K562 (cell line): Measurements from ENCODE around the gene MRPL40. TPM values are rescaled to one million over a fixed set of nuclear protein-coding genes. Genes with fewer than 3 reads are reported as not detected.
A peak's percentile ranks its signal among the peaks of the same experiment; 100 is the strongest.

Experiments
- ARID2 ChIP-seq: fragments of 450-650 bp; IDR thresholded peaks from 2 replicates; pipeline ENCODE4 v1.6.1; 2017; ENCODE audit warnings: antibody characterized with exemption, mild to moderate bottlenecking
- CXXC5 ChIP-seq: fragments of 250-450 bp; sonication (Bioruptor Pico); IDR thresholded peaks from 2 replicates; pipeline ENCODE4 v1.8.0; 2022; ENCODE audit warnings: inconsistent platforms, mild to moderate bottlenecking, moderate library complexity
- DPF2 ChIP-seq: fragments of 450-650 bp; IDR thresholded peaks from 2 replicates; pipeline ENCODE4 v1.6.1; 2016
- FOXK2 ChIP-seq, 2 experiments: fragments of 450-650 bp; IDR thresholded peaks in 1 of 2; conservative IDR thresholded peaks in 1 of 2; 2 replicates each; pipeline ENCODE4 v1.6.1; 2016; ENCODE audit warnings: low read depth in 2 of 2, mild to moderate bottlenecking in 1 of 2
- NCOA4 ChIP-seq: fragments of 450-650 bp; IDR thresholded peaks from 2 replicates; pipeline ENCODE4 v1.6.1; 2018; ENCODE audit warnings: mild to moderate bottlenecking; ENCODE audit not compliant: partially characterized antibody
- PCBP2 ChIP-seq: fragments of 200-400 bp; formaldehyde crosslinking; IDR thresholded peaks from 2 replicates; pipeline ENCODE4 v1.6.1; 2018; ENCODE audit warnings: low read length, low read depth, mild to moderate bottlenecking, moderate library complexity; ENCODE audit not compliant: poor library complexity, severe bottlenecking
- SIN3A ChIP-seq, 2 experiments: fragments of 150-350 bp in 1 of 2; IDR thresholded peaks; 2 replicates each; pipeline ENCODE4 v1.6.1; 2011 to 2016; ENCODE audit warnings: borderline replicate concordance in 2 of 2, low read depth in 2 of 2, low read length in 2 of 2, mild to moderate bottlenecking in 2 of 2, moderate library complexity in 2 of 2; ENCODE audit not compliant: control insufficient read depth in 1 of 2
- SIRT6 ChIP-seq: IDR thresholded peaks from one replicate; pipeline ENCODE4 v1.6.1; 2012; ENCODE audit warnings: low read depth, mild to moderate bottlenecking, control low read depth, inconsistent platforms, low read length, moderate library complexity
- ZNF197 ChIP-seq: fragments of 200-800 bp; sonication (Bioruptor generic); IDR thresholded peaks from 2 replicates; pipeline ENCODE4 v1.6.1; 2016; ENCODE audit warnings: low read depth, missing genetic modification characterization, missing compliant biosample characterization
- ZNF764 ChIP-seq: fragments of 250-450 bp; sonication (Bioruptor Pico); IDR thresholded peaks from 2 replicates; pipeline ENCODE4 v1.4.0; 2020; ENCODE audit warnings: low read depth, mild to moderate bottlenecking, moderate library complexity
- polyA plus RNA-seq, 8 experiments: library from polyadenylated mRNA; depleted of rRNA in 4 of 8; stranded (reverse) in 5 of 8; unstranded in 3 of 8; fragments of >200 nt; fragmentation: Nextera tagmentation in 2 of 8; fragmentation: Illumina TruSeq in 1 of 8; extraction: Ambion mirVana in 2 of 8; extraction: Trizol in 1 of 8; gene quantifications; 2 replicates each; pipeline versions ENCODE4 v1.2.1 to v1.2.3, GENCODE V29; 2011 to 2014; ENCODE audit warnings: inconsistent platforms in 1 of 8, missing spikeins in 1 of 8
- total RNA-seq, 7 experiments: library from RNA; depleted of rRNA in 6 of 7; stranded (reverse); fragments of >200 nt in 6 of 7; fragmentation: Illumina TruSeq in 2 of 7; extraction: Trizol in 2 of 7; gene quantifications; 2 replicates each; pipeline versions ENCODE4 v1.2.1 to v1.2.3, GENCODE V29; 2011 to 2021; ENCODE audit warnings: low replicate concordance in 1 of 7
- TF ChIP-seq, protein P1 (sequence below): fragments of 450-650 bp; conservative IDR thresholded peaks from 2 replicates; pipeline ENCODE4 v1.6.1; 2016; ENCODE audit warnings: missing genetic modification characterization, low read depth, mild to moderate bottlenecking, control low read depth, missing compliant biosample characterization
- TF ChIP-seq, protein P2 (sequence below): fragments of 450-650 bp; formaldehyde crosslinking; IDR thresholded peaks from 2 replicates; pipeline ENCODE4 v1.4.0; 2022; ENCODE audit warnings: missing genetic modification characterization
- TF ChIP-seq, protein P3 (sequence below): fragments of 450-650 bp; IDR thresholded peaks from 2 replicates; pipeline ENCODE4 v1.6.1; 2017; ENCODE audit warnings: mild to moderate bottlenecking, moderate library complexity

Gene MRPL40
- total and polyA plus RNA-seq, 9 of the 15 experiments (the other 6 are each of a cell fraction or from before 2014, with no cell fraction given) = 132 to 652 (median 208) TPM

DNA sequence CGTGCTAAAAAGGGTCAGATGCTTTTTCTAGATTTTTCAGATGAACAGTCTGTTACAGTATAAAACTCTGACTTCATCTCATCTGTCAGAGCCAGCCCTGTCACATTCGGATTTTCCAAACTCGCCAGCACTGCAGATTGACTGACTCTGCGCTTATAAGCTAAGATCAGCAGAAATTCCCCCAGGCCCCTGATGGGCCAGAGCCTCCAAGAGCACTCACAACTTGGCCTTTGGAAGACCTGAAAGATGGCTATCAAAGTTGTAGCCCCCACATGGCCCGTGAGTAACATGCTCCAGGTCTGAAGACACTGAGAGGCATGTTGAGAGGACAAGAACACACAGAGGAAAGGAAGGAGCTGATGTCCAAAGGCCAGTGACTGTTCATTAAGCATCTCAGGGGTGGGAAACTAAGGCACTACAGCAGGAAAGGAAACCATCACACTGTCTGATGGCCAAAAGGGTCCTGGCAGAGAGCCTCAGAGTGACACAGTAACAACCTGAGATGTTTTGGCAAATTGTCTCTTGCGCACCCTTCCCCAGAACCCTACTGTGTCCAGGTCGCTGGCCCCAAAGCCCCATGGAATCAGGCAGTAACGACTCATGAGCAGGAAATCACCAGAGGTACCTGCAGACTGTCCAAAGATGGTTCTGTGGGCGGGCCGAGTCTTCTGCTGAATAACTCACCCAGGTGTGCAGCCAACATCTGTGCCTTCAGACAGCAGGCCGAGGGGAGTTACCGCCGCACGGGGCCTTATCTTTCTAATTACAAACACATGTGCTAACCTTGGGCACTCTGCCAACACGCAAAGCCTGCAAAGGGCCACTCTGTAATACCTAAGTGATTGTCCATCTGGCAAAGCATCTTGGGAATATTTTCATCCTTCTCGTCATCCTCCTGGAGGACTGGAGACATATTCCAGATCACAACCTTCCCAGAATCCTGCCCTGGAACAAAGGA, 24.4 kb upstream of the MRPL40 start (continued):
- TF ChIP-seq, protein P1, sequence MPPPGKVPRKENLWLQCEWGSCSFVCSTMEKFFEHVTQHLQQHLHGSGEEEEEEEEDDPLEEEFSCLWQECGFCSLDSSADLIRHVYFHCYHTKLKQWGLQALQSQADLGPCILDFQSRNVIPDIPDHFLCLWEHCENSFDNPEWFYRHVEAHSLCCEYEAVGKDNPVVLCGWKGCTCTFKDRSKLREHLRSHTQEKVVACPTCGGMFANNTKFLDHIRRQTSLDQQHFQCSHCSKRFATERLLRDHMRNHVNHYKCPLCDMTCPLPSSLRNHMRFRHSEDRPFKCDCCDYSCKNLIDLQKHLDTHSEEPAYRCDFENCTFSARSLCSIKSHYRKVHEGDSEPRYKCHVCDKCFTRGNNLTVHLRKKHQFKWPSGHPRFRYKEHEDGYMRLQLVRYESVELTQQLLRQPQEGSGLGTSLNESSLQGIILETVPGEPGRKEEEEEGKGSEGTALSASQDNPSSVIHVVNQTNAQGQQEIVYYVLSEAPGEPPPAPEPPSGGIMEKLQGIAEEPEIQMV (tag) = no peak
- TF ChIP-seq NCOA4 = no peak
- TF ChIP-seq, protein P2, sequence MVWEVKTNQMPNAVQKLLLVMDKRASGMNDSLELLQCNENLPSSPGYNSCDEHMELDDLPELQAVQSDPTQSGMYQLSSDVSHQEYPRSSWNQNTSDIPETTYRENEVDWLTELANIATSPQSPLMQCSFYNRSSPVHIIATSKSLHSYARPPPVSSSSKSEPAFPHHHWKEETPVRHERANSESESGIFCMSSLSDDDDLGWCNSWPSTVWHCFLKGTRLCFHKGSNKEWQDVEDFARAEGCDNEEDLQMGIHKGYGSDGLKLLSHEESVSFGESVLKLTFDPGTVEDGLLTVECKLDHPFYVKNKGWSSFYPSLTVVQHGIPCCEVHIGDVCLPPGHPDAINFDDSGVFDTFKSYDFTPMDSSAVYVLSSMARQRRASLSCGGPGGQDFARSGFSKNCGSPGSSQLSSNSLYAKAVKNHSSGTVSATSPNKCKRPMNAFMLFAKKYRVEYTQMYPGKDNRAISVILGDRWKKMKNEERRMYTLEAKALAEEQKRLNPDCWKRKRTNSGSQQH (CRISPR knock-in tag) = no peak
- peak; percentile 98 for TF ChIP-seq CXXC5
- TF ChIP-seq FOXK2 (conservative IDR thresholded peaks at IDR 0.05 in 1 of 2, IDR thresholded peaks at IDR 0.05 in 1 of 2; ENCODE audit: low read depth in 2 of 2) = no peak
- peak; percentile 87 for TF ChIP-seq ZNF197 (CRISPR knock-in tag)
- no peak; a peak in 1 of 4 replicates for TF ChIP-seq SIN3A (IDR thresholded peaks at IDR 0.05; ENCODE audit: borderline replicate concordance in 2 of 2, control insufficient read depth in 1 of 2, low read depth in 2 of 2, low read length in 2 of 2)
- peak; percentile 92 for TF ChIP-seq DPF2
- TF ChIP-seq PCBP2 = no peak
- no peak for TF ChIP-seq ARID2
- TF ChIP-seq SIRT6 = no peak
- TF ChIP-seq, protein P3, sequence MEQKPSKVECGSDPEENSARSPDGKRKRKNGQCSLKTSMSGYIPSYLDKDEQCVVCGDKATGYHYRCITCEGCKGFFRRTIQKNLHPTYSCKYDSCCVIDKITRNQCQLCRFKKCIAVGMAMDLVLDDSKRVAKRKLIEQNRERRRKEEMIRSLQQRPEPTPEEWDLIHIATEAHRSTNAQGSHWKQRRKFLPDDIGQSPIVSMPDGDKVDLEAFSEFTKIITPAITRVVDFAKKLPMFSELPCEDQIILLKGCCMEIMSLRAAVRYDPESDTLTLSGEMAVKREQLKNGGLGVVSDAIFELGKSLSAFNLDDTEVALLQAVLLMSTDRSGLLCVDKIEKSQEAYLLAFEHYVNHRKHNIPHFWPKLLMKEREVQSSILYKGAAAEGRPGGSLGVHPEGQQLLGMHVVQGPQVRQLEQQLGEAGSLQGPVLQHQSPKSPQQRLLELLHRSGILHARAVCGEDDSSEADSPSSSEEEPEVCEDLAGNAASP = no peak
- TF ChIP-seq ZNF764 (CRISPR knock-in tag) = no peak
